Measurements from ENCODE around the gene REPS1.

REPS1 gene

GRCh38 chr6:138864343-138864890 is 123.6 kb downstream of the REPS1 start:
- FAIRE-seq (no peak), DNase-seq (ENCODE audit: insufficient read length) (no peak)
- TF ChIP-seq POLR2AphosphoS5 (IDR thresholded peaks at IDR 0.05; ENCODE audit: low read depth, low read length): no peak
- no peak for TF ChIP-seq POLR2A (IDR thresholded peaks at IDR 0.05; ENCODE audit: low read depth, low read length)
- TF ChIP-seq TAF1 (IDR thresholded peaks at IDR 0.05; ENCODE audit: borderline replicate concordance, low read depth, low read length): no peak

- no peak for DNase-seq (ENCODE audit: insufficient read length)
- no peak for FAIRE-seq
- TF ChIP-seq POLR2AphosphoS5 (IDR thresholded peaks at IDR 0.05; ENCODE audit: low read depth, low read length) (no peak), TAF1 (IDR thresholded peaks at IDR 0.05; ENCODE audit: borderline replicate concordance, low read depth, low read length) (no peak), POLR2A (IDR thresholded peaks at IDR 0.05; ENCODE audit: low read depth, low read length) (no peak)
Measured at GRCh38 chr6:138863321-138863720, 124.7 kb downstream of the REPS1 start.

GRCh38 chr6:138862456-138862855 is 125.6 kb downstream of the REPS1 start:
- FAIRE-seq: no peak
- no peak for DNase-seq (ENCODE audit: insufficient read length)
- TF ChIP-seq TAF1 (IDR thresholded peaks at IDR 0.05; ENCODE audit: borderline replicate concordance, low read depth, low read length): no peak
- TF ChIP-seq POLR2A (IDR thresholded peaks at IDR 0.05; ENCODE audit: low read depth, low read length): no peak
- TF ChIP-seq POLR2AphosphoS5 (IDR thresholded peaks at IDR 0.05; ENCODE audit: low read depth, low read length): no peak

GRCh38 chr6:138857775-138858174 is 130.3 kb downstream of the REPS1 start:
- TF ChIP-seq POLR2AphosphoS5 (IDR thresholded peaks at IDR 0.05; ENCODE audit: low read depth, low read length): no peak
- TF ChIP-seq TAF1 (IDR thresholded peaks at IDR 0.05; ENCODE audit: borderline replicate concordance, low read depth, low read length): no peak
- no peak for TF ChIP-seq POLR2A (IDR thresholded peaks at IDR 0.05; ENCODE audit: low read depth, low read length)
- FAIRE-seq (no peak), DNase-seq (ENCODE audit: insufficient read length) (no peak)

- DNase-seq (ENCODE audit: insufficient read length) (no peak), FAIRE-seq (no peak)
- no peak for TF ChIP-seq POLR2A (IDR thresholded peaks at IDR 0.05; ENCODE audit: low read depth, low read length)
- TF ChIP-seq POLR2AphosphoS5 (IDR thresholded peaks at IDR 0.05; ENCODE audit: low read depth, low read length): no peak
- no peak for TF ChIP-seq TAF1 (IDR thresholded peaks at IDR 0.05; ENCODE audit: borderline replicate concordance, low read depth, low read length)
Measured at GRCh38 chr6:138856654-138857053, 131.4 kb downstream of the REPS1 start.
